Progenitor cell of endocrine pancreas (in vitro differentiated cells): ENCODE measurements around the gene PRND. TPM values are rescaled to one million over a fixed set of nuclear protein-coding genes. Genes with fewer than 3 reads are reported as not detected.

Source experiments
- DNase-seq: peaks from one replicate; pipeline ENCODE4 v3.0.0; 2021; ENCODE audit warnings: low spot score; ENCODE audit not compliant: unreplicated experiment
- H3K27ac Mint-ChIP-seq: 2 replicates; pipeline ENCODE4 v1.8.0; 2021; ENCODE audit warnings: mild to moderate bottlenecking, moderate library complexity, mixed read lengths
- H3K27me3 Mint-ChIP-seq: 2 replicates; pipeline ENCODE4 v1.8.0; 2021; ENCODE audit warnings: mixed read lengths
- H3K36me3 Mint-ChIP-seq: 2 replicates; pipeline ENCODE4 v1.8.0; 2022; ENCODE audit warnings: mixed read lengths; ENCODE audit not compliant: insufficient read depth
- H3K4me1 Mint-ChIP-seq: 2 replicates; pipeline ENCODE4 v1.8.0; 2021; ENCODE audit warnings: low read depth, mixed read lengths
- H3K4me3 Mint-ChIP-seq: 2 replicates; pipeline ENCODE4 v1.8.0; 2021; ENCODE audit warnings: low read depth, mild to moderate bottlenecking, moderate library complexity, mixed read lengths
- H3K9me3 Mint-ChIP-seq: 2 replicates; pipeline ENCODE4 v1.8.0; 2021; ENCODE audit warnings: low read depth, mixed read lengths
- total RNA-seq: library from RNA; stranded (reverse); gene quantifications from 2 replicates; pipeline ENCODE4 v1.2.1, GENCODE V29; 2021
- TF ChIP-seq, protein P1 (sequence below): fragments of 200-600 bp; sonication (generic); IDR thresholded peaks from one replicate; pipeline ENCODE4 v1.5.0; 2021; ENCODE audit warnings: antibody characterized with exemption, mild to moderate bottlenecking; ENCODE audit not compliant: unreplicated experiment

Gene PRND
- total RNA-seq, 1 donor from 2014 or later: not detected

DNA sequence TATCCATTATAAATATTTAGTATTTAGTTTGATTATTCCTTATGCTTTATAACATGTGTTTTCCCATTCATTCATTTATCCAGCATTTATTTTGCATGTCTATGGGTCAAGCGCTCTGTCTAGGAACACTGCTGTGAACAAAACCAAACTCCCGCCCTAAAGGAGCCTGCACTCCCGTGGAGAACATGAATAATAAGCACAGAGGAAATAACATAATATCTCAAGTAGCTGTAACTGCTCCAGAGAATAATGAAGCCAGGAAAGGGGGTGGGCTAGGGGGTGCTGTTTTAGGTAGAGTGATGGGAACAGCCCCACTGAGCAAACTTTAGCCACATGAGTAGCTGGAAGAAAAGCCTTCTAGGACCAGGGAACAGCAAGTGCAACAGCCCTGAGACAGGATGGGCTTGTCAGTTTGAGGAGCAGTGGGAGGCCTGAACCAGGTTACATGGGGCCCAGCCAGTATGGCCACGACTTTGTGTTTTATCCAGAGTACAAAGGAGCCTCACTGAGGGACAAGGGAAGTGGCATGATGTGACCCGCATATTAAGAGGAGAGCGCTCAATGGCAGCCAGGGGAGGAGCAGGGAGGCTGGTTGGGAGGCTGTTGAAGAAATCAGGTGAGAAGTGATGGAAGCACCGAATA is 24.4 kb upstream of the PRND start:
- H3K27ac Mint-ChIP-seq: no peak overlapping the region
- H3K4me1 Mint-ChIP-seq: no peaks in the 10 kb centered on the region
- no peak overlapping the region for H3K4me3 Mint-ChIP-seq
- H3K27me3 Mint-ChIP-seq: no peaks in the 10 kb centered on the region
- H3K36me3 Mint-ChIP-seq: no peaks in the 10 kb centered on the region
- H3K9me3 Mint-ChIP-seq: no peaks in the 10 kb centered on the region
- DNase-seq: no peak
- TF ChIP-seq, protein P1, sequence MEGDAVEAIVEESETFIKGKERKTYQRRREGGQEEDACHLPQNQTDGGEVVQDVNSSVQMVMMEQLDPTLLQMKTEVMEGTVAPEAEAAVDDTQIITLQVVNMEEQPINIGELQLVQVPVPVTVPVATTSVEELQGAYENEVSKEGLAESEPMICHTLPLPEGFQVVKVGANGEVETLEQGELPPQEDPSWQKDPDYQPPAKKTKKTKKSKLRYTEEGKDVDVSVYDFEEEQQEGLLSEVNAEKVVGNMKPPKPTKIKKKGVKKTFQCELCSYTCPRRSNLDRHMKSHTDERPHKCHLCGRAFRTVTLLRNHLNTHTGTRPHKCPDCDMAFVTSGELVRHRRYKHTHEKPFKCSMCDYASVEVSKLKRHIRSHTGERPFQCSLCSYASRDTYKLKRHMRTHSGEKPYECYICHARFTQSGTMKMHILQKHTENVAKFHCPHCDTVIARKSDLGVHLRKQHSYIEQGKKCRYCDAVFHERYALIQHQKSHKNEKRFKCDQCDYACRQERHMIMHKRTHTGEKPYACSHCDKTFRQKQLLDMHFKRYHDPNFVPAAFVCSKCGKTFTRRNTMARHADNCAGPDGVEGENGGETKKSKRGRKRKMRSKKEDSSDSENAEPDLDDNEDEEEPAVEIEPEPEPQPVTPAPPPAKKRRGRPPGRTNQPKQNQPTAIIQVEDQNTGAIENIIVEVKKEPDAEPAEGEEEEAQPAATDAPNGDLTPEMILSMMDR: no peak

DNA sequence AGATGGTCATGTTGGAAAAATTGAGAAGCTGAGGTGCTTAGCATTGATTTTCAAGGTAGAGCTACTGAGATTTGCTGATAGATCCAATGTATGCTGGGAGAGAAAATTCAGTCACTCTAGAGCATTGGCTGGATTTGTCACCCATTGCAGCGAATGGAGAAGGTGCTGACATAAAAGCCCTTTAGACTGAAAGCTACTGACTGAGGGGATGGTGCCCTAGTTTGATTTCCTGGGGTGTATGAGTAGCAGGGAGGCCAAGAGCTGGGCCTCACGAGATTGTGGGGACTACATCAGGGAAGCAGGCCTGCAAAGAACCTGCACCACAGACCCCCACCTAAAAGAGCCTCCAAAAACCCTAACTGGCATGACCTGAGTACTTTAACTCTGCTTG is 23.9 kb upstream of the PRND start:
- no peak for DNase-seq
- Mint-ChIP-seq H3K27ac (no peak overlapping the region), H3K36me3 (no peaks in the 10 kb centered on the region), H3K9me3 (no peaks in the 10 kb centered on the region), H3K27me3 (no peaks in the 10 kb centered on the region), H3K4me3 (no peak overlapping the region), H3K4me1 (no peaks in the 10 kb centered on the region)
- TF ChIP-seq, protein P1: no peak

DNA sequence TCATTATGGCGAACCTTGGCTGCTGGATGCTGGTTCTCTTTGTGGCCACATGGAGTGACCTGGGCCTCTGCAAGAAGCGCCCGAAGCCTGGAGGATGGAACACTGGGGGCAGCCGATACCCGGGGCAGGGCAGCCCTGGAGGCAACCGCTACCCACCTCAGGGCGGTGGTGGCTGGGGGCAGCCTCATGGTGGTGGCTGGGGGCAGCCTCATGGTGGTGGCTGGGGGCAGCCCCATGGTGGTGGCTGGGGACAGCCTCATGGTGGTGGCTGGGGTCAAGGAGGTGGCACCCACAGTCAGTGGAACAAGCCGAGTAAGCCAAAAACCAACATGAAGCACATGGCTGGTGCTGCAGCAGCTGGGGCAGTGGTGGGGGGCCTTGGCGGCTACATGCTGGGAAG is 22.5 kb upstream of the PRND start:
- no peak overlapping the region for H3K4me3 Mint-ChIP-seq
- peaks cover 1% of the 10 kb centered on the region for H3K27me3 Mint-ChIP-seq
- DNase-seq: no peak

DNA sequence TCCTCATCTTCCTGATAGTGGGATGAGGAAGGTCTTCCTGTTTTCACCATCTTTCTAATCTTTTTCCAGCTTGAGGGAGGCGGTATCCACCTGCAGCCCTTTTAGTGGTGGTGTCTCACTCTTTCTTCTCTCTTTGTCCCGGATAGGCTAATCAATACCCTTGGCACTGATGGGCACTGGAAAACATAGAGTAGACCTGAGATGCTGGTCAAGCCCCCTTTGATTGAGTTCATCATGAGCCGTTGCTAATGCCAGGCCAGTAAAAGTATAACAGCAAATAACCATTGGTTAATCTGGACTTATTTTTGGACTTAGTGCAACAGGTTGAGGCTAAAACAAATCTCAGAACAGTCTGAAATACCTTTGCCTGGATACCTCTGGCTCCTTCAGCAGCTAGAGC is 21.8 kb upstream of the PRND start:
- Mint-ChIP-seq H3K36me3 (no peaks in the 10 kb centered on the region), H3K27ac (no peak overlapping the region), H3K27me3 (peaks cover 8% of the 10 kb centered on the region), H3K4me3 (no peak overlapping the region), H3K4me1 (no peaks in the 10 kb centered on the region), H3K9me3 (no peaks in the 10 kb centered on the region)
- no peak for DNase-seq
- TF ChIP-seq, protein P1: no peak

More for the DNA sequence above, 22.5 kb upstream of the PRND start:
- TF ChIP-seq, protein P1: no peak
- no peaks in the 10 kb centered on the region for H3K36me3 Mint-ChIP-seq
- H3K4me1 Mint-ChIP-seq: no peaks in the 10 kb centered on the region
- H3K27ac Mint-ChIP-seq: no peak overlapping the region
- no peaks in the 10 kb centered on the region for H3K9me3 Mint-ChIP-seq

DNA sequence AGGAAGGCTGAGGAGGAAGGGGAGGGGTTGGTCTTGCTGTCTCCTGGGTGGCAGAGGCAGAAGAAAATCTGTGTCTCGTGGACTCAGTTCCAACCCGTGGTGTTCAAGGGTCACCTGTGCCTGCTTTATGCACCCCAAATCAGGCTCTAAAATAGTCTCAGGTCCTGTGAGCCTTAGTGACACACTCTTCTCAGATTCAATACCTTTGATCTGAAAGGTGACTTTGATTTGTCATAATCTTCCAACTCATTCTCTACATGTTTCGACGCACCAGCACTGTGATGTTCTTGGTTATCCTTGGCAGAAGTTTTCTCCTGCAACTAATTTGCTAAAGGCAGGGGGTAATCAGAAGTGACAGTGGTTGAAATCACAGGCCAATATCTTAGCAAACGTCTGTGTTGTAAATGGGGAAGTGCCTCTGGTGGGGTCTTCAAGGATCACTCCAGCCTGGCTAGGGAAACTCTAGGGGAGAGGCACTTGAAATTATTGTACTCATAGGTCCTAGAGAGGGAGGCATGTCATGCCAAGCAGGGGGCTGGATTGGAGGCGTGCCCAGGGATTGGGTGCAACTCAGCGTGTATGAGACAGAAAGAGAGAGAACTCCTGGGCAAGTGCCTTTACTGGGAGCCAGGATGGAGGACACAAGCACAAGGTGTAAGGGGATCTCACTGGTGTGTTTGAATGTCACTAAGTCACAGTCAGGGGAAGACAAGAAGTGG is 19.0 kb upstream of the PRND start:
- TF ChIP-seq, protein P1: no peak
- Mint-ChIP-seq H3K27ac (no peak overlapping the region), H3K9me3 (no peaks in the 10 kb centered on the region), H3K4me1 (no peaks in the 10 kb centered on the region), H3K4me3 (no peak overlapping the region), H3K36me3 (no peaks in the 10 kb centered on the region), H3K27me3 (peaks cover 8% of the 10 kb centered on the region)
- no peak for DNase-seq
